BLaER1 treated with 17β-estradiol and CSF1 and Interleukin-3, amounts not matched to agents 10 nM and 100 nM (cell line): ENCODE results near the gene ADAMTS14.
A peak's percentile ranks its signal among the peaks of the same experiment; 100 is the strongest.

Experiments
- H3K27ac ChIP-seq, 11 experiments: shearing (Covaris generic); formaldehyde crosslinking; 2 replicates each; pipeline ENCODE4 v1.8.1; 2022
- H3K27me3 ChIP-seq, 11 experiments: shearing (Covaris generic); formaldehyde crosslinking; 2 replicates each; pipeline ENCODE4 v1.8.1; 2022
- H3K36me3 ChIP-seq, 11 experiments: shearing (Covaris generic); formaldehyde crosslinking; 2 replicates each; pipeline ENCODE4 v1.8.1; 2022
- H3K4me1 ChIP-seq, 10 experiments: shearing (Covaris generic); formaldehyde crosslinking; 2 replicates each; pipeline ENCODE4 v1.8.1; 2022
- H3K4me2 ChIP-seq, 11 experiments: shearing (Covaris generic); formaldehyde crosslinking; 2 replicates each; pipeline ENCODE4 v1.8.1; 2022
- H3K4me3 ChIP-seq, 10 experiments: shearing (Covaris generic); formaldehyde crosslinking; 2 replicates each; pipeline ENCODE4 v1.8.1; 2022
- H3K9ac ChIP-seq, 11 experiments: shearing (Covaris generic); formaldehyde crosslinking; 2 replicates each; pipeline ENCODE4 v1.8.1; 2022
- H3K9me3 ChIP-seq, 11 experiments: shearing (Covaris generic); formaldehyde crosslinking; replicated peaks in 1 of 11; 2 replicates each; pipeline ENCODE4 v1.8.1; 2022
- H4K20me1 ChIP-seq, 11 experiments: shearing (Covaris generic); formaldehyde crosslinking; 2 replicates each; pipeline ENCODE4 v1.8.1; 2022
- Cebpa-rat ChIP-seq, 11 experiments: shearing (Covaris generic); IDR thresholded peaks; 2 replicates each; pipeline ENCODE4 v1.8.1; 2022

ADAMTS14 gene

DNA sequence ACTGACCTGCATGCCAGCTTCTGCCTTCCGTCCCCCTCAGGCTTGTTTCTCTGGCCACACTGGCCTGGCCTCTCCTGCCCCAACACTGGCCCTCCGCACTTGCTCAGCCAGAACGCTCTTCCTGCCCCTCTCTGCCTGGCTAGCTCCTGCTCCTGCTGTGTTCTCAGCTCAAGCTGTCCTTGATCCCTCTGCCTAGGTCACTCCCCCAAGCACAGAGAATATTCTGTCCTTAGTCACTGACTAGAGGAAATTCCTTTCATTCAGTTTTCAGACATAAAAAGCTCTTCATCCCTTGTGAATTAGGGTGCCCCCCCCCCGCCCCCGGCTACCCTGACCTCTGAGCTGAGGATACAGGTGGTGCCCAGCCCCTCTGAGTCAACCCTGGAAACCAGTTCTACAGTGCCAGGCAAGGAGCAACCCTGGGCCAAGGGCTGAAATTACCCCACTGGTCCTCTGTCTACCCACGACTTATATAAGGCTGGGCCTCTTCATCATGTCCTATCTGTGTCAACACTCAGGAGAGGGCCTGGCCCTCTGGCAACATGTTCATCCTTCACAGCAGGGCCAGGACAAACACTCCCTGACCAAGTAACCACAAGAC is 136.8 kb downstream of the ADAMTS14 start:
- Histone ChIP-seq H3K4me1 (peaks cover 6 to 49% (median 30%) of the 10 kb centered on the region in 10 experiments; a peak in 18 of 20 replicates), H3K27me3 (no peaks in the 10 kb centered on the region), H3K4me3 (no peak overlapping the region), H4K20me1 (no peaks in the 10 kb centered on the region), H3K27ac (peak overlapping the region in 4 of 11 experiments; percentile 31 to 46 (median 40); a peak in 4 of 22 replicates), H3K9ac (no peak overlapping the region), H3K9me3 (peaks cover 0 to 14% (median 0%) of the 10 kb centered on the region in 11 experiments; a peak in 3 of 22 replicates), H3K36me3 (no peaks in the 10 kb centered on the region), H3K4me2 (peak overlapping the region in 9 of 11 experiments; percentile 27 to 63 (median 55); a peak in 18 of 22 replicates)
- TF ChIP-seq Cebpa-rat (IDR thresholded peaks at IDR 0.05) = no peak

DNA sequence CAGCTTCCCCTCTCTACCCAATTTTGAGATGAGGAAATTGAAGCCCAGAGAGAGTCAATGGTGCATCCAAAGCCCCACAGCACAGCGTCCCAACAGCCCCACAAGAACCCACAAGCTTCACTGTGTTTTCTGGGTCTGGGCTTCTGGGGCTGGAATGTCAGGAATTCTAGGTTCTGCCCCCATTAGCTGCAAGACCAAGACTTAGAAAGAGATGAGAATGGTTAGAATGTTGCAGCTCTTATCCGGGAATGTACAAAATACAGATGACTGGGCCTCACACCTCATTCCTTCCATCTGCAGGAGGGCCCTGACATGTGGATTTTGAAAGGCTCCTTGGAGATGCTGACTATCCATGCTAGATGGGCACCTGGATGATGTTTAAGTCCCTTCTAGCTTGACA is 137.4 kb downstream of the ADAMTS14 start:
- H3K36me3 ChIP-seq = no peaks in the 10 kb centered on the region
- H3K4me3 ChIP-seq = no peak overlapping the region
- H3K4me2 ChIP-seq = peak overlapping the region in 9 of 11 experiments; percentile 27 to 63 (median 55); a peak in 18 of 22 replicates
- TF ChIP-seq Cebpa-rat (IDR thresholded peaks at IDR 0.05) = no peak
- H4K20me1 ChIP-seq = no peaks in the 10 kb centered on the region
- no peak overlapping the region for H3K9ac ChIP-seq
- H3K27me3 ChIP-seq = no peaks in the 10 kb centered on the region
- peaks cover 0 to 14% (median 0%) of the 10 kb centered on the region in 11 experiments; a peak in 3 of 22 replicates for H3K9me3 ChIP-seq
- peaks cover 6 to 51% (median 31%) of the 10 kb centered on the region in 10 experiments; a peak in 18 of 20 replicates for H3K4me1 ChIP-seq
- peak overlapping the region in 2 of 11 experiments; percentile 36 to 44; a peak in 1 of 22 replicates for H3K27ac ChIP-seq

- no peak overlapping the region for H3K9ac ChIP-seq
- no peaks in the 10 kb centered on the region for H3K27me3 ChIP-seq
- no peak overlapping the region for H3K4me3 ChIP-seq
- peaks cover 0 to 14% (median 0%) of the 10 kb centered on the region in 11 experiments; a peak in 3 of 22 replicates for H3K9me3 ChIP-seq
- H3K36me3 ChIP-seq = no peaks in the 10 kb centered on the region
- H3K4me1 ChIP-seq = peaks cover 6 to 58% (median 32%) of the 10 kb centered on the region in 10 experiments; a peak in 18 of 20 replicates
- H3K4me2 ChIP-seq = no peak overlapping the region
- TF ChIP-seq Cebpa-rat (IDR thresholded peaks at IDR 0.05) = no peak
- H4K20me1 ChIP-seq = no peaks in the 10 kb centered on the region
- no peak overlapping the region for H3K27ac ChIP-seq
Observed at GRCh38 chr10:70810967-70811366, 138.7 kb downstream of the ADAMTS14 start.

- Histone ChIP-seq H4K20me1 (peaks cover 0 to 7% (median 0%) of the 10 kb centered on the region in 11 experiments; a peak in 7 of 22 replicates), H3K27ac (no peak overlapping the region), H3K36me3 (0 out of 22 replicates have a peak, but pooled peaks cover 0 to 1% (median 0%) of the 10 kb centered on the region in 11 experiments), H3K9me3 (peaks cover 0 to 8% (median 0%) of the 10 kb centered on the region in 11 experiments; a peak in 2 of 22 replicates), H3K4me2 (no peak overlapping the region), H3K4me3 (no peak overlapping the region), H3K27me3 (no peaks in the 10 kb centered on the region), H3K4me1 (peaks cover 9 to 60% (median 35%) of the 10 kb centered on the region in 10 experiments; a peak in 18 of 20 replicates), H3K9ac (no peak overlapping the region)
- TF ChIP-seq Cebpa-rat (IDR thresholded peaks at IDR 0.05) = no peak
Observed at GRCh38 chr10:70811881-70812280, 139.6 kb downstream of the ADAMTS14 start.
